HG03135 (cell line): ENCODE measurements around the gene SNED1.

Source experiments
- ATAC-seq: cut with Tn5 transposase; IDR thresholded peaks from one replicate; pipeline ENCODE4 v1.9.1; 2021; ENCODE audit warnings: mild to moderate bottlenecking, moderate library complexity; ENCODE audit not compliant: unreplicated experiment

The SNED1 gene

GRCh38 chr2:240991378-240992263 is 6.8 kb upstream of the SNED1 start:
- no peak for ATAC-seq

GRCh38 chr2:240992572-240993291 is 5.7 kb upstream of the SNED1 start:
- no peak for ATAC-seq

- no peak for ATAC-seq
These were observed 4.8 kb upstream of the SNED1 start for GRCh38 chr2:240993446-240994170.

- no peak for ATAC-seq
These were observed 4.1 kb upstream of the SNED1 start for GRCh38 chr2:240994171-240994896.

GRCh38 chr2:240995041-240996021 is 3.1 kb upstream of the SNED1 start:
- no peak for ATAC-seq

GRCh38 chr2:240996161-240996833 is 2.1 kb upstream of the SNED1 start:
- ATAC-seq = no peak

GRCh38 chr2:240996834-240997140 is 1.6 kb upstream of the SNED1 start:
- ATAC-seq = no peak

- ATAC-seq = no peak
These were observed 1.1 kb upstream of the SNED1 start for GRCh38 chr2:240997141-240997855.

- ATAC-seq = no peak
These were observed 232 bp downstream of the SNED1 start for GRCh38 chr2:240998706-240998994.

- no peak for ATAC-seq
These were observed 775 bp downstream of the SNED1 start for GRCh38 chr2:240998995-240999791.

GRCh38 chr2:240999873-241000541 is 1.6 kb downstream of the SNED1 start:
- ATAC-seq = no peak

GRCh38 chr2:241000831-241001321 is 2.5 kb downstream of the SNED1 start:
- no peak for ATAC-seq

- no peak for ATAC-seq
These were observed 3.2 kb downstream of the SNED1 start for GRCh38 chr2:241001413-241002274.

- no peak for ATAC-seq
These were observed 4.0 kb downstream of the SNED1 start for GRCh38 chr2:241002275-241003046.

- ATAC-seq = no peak
These were observed 4.6 kb downstream of the SNED1 start for GRCh38 chr2:241003047-241003360.

- no peak for ATAC-seq
These were observed 5.0 kb downstream of the SNED1 start for GRCh38 chr2:241003369-241003768.
